SW 1271 (cell line): ENCODE measurements around the gene PRSS21.

Source experiments
- DNase-seq, 2 experiments: peaks; one replicate each; lab custom pipeline; 2025; lab: John Stamatoyannopoulos, UW

PRSS21 gene

DNA sequence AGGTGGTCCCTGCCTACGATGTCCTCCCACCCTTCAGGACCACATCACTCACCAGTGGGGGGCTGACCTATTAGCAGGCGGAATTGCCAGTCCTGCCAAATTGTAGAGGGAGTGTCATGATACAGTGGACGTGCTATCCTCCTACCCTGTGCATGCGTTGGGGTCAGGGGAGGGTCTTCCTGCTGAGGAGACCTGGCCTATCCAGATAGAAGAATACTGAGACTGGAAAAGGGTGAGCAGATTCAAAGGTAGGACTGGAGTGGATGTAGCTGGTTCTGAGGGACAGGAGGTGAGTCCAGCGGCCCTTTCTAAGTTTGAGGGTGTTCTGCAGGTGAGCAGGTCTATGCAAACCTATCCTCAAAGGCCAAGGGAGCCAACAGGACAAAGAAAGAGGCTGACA, 10.8 kb upstream of the PRSS21 start:
- DNase-seq: no peak

DNA sequence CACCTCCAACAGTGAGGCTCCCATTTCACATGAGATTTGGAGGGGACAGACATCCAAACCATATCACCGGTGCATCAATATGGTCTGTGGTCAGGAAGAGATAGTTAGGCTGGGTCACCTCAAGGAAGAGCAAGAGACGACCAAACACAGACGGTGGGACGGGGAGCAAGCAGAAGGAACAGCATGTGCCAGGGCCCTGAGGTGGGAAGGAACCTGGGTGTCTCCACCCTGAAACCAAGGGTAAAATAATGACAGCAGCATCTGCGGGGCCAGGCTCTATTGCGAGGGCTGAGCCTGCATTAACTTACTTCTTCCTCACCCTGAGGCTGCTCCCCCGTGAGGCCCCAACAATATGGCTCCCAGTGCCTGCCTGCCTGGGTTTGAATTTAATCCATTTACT, 8.9 kb upstream of the PRSS21 start:
- DNase-seq: no peak

DNA sequence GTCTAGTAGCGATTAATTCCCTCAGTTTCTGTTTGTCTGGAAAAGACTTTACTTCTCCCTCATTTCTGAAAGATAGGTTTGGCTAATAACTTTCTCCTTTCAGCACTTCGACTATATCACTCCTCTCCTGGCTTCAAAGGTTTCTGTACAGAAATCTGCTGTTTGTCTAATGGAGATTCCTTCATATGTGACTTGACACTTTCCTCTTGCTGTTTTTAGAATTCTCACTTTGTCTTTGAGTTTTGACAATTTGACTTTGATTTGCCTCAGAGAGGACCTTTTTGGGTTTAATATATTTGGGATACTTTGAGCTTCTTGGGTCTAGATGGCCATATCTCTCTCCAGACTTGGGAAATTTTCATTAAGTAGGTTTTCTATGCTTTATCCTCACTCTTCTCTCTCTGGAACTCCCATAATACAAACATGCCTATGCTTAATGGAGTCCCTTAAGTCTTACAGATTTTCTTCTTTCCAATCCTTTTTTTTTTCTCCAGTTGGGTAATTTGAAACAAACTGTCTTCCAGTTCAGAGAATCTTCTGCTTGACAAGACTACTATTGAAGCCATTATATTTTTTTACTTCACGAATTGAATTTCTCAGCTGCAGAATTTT, 7.8 kb upstream of the PRSS21 start:
- DNase-seq: no peak

DNA sequence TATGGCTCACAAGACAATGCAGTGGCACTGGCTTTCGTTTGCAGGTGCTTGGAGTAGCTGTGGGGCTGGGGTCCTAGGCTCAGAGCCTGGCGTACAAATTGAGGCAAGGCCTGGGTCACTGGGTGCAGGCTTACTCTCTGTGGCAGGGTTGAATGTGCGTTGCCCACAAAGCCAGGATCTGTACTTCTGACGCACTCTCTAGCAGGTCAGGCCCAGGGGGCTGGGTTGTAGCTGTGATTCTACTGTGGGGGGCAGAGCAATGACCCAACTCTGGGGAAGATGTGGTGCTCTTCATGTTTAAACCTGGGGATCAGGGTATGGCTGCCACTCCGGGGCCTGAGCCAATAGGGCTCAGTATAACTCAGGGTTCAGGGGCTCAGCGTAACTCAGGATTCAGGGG, 6.4 kb upstream of the PRSS21 start:
- no peak for DNase-seq

DNA sequence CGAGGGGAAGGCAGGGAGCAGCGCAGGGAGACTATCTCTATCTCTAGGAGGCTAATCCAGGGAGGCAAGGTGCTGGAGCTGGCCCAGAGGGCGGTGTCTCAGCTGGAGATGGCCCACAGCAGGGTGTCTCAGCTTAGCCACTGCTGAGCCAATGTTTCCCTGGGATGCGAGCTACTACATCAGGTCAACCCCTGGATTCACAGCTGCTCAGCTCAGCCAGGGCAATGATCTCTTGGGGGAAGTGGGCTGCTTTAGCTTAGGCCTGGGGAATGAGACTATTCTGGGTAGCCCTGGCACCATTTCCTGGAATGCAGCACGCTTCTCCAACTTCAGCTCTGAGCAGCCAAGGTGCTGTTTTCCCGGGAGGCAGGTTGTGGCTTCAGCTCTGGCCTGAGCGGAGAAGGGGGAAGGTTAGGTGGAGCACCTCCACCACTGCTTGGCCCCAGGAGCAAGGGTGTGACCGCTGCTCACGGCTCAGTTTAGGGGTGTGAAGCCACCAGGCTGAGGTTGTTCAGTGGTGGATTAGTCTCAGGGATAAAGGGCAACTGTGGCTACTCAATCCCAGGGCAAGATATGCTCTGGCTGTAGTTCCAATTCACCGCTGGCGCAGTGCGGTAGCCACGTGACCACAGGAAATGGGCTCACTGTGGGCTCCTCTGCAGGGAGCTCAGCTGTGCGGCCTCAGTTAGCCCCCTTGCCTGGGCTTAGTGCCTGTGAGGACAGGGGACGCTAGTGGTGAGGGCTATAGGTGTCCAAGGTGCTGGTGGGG, 5.2 kb upstream of the PRSS21 start:
- no peak for DNase-seq

DNA sequence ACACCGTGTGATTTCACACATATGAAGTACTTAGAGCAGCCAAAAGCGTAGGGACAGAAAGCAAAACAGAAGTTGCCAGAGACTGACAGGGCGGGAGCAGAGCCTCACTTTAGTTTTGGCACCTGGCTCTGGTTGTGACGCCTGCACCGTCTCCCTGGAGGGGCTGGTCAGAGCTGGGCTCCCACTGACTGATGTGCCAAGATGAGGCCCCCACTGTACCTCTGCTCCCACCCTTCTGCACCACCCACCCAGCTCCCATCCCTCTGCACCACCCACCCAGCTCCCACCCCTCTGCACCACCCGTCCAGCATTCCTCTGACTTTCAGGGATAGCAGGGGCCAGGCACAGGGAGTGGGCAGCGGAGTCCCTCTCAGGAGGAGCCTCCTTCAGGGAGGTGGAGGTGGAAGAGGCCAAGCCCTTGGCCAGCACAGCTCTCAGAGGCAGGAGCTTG, 3.2 kb upstream of the PRSS21 start:
- no peak for DNase-seq

DNA sequence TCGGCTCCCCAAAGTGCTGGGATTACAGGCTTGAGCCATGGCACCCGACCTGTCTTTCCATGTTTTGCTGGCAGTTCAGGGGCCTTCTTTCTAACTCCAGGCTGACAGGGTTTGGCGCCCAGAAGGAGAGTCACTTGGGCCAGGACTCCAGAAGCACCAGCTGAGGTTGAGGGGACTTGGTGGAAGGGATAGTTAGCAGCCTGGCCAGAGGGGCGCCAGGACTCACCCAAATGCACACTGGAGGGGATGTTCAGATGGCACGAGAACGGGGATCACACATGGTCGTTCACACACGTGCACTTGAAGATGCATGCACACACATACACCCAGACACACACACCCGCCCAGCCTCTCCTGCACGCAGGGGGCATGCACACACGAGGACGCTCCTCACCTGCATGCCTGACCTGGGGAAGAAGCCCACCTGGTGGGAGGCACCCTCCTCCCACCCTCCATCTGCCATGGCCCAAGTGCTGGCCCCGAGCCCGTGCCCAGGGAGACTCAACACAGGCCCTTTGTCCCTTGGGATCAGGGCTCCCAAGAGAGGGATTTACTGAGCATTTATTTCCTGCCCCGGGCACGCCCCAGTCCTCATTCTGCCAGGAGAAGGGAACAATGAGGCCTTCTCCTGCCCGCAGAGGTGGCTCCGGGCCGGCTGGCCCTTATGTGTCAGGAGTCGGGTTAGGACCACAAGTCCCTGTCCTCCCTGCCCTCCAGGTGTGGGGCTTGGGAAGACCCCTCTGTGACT, 2.3 kb upstream of the PRSS21 start:
- no peak for DNase-seq

- no peak for DNase-seq
These were observed 1.7 kb upstream of the PRSS21 start for GRCh38 chr16:2815299-2815771.

GRCh38 chr16:2817340-2818271, 569 bp downstream of the PRSS21 start:
- no peak for DNase-seq

DNA sequence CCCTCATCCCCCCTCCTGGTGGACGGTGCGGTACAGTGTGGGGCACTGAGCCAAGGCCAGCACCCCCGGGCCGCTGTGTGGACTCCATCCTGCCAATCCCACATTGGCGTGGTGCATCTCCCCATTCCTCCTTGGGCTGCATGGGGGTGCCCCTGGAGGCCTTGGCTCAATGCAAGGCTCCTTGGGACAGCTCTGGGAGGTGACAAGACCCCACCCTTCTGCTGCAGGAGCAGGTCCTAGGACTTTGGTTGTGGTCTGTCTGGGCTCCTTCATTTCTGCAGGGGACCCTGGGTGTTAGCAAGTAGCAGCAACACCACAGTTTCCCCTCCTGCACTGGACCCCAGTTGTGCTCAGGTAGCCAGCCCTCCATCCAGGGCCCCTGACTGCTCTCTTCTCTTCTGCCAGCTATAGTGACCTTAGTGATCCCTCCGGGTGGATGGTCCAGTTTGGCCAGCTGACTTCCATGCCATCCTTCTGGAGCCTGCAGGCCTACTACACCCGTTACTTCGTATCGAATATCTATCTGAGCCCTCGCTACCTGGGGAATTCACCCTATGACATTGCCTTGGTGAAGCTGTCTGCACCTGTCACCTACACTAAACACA, 1.3 kb downstream of the PRSS21 start:
- no peak for DNase-seq

DNA sequence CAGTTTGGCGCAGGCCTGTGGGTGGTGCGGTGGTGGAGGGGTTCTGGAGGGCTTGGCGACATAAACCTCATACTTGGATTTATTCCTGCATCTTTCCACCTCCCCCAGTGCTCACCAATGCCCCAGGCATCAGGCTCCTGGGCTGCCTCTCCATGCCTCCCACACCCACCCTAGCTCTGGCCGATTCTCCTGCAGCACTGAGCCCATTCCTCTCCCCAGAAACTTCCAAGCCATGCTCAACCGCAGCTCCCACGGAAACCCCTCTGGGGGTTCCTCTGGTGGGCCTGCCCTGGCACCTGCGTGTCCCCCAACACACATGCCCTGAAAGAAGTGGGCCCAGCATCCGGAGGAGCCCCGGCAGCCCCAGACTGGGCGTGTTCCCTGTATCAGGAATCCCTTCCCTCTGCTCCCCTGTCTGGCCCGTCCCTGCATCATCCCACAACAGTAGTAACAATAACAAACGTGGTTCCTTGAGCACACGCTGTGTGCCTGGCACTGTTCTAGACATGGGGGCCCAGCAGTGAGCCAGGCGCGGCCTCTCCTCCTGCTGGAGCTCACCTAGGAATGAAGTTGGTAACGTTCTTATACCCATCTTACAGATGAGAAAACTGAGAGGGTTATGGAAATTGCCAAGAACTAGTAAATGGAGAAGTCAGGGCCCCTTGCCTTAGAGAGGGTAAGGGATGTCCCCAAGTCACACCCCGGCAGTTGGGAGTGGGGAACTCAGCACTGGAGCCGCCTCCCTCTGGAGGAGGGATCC, 2.3 kb downstream of the PRSS21 start:
- DNase-seq: no peak

- DNase-seq: no peak
These were observed 3.1 kb downstream of the PRSS21 start for GRCh38 chr16:2819939-2820835.

GRCh38 chr16:2820836-2821486, 3.9 kb downstream of the PRSS21 start:
- no peak for DNase-seq

DNA sequence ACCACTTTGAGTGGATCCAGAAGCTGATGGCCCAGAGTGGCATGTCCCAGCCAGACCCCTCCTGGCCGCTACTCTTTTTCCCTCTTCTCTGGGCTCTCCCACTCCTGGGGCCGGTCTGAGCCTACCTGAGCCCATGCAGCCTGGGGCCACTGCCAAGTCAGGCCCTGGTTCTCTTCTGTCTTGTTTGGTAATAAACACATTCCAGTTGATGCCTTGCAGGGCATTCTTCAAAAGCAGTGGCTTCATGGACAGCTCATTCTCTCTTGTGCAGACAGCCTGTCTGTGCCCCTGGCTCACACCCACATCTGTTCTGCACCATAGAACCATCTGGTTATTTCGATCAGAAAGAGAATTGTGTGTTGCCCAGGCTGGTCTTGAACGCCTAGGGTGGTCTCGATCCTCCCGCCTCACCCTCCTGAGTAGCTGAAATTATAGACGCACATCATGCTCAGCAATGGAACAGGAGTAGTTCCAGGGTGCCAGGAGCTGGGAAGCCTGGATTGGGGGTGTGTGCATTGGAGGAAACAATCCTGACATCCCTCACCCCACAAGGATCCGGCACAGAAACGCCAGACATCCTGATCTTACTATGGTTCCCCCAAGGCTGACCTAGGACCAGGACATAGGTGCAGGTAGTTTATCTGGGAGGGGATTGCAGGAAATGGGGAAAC, 4.6 kb downstream of the PRSS21 start:
- DNase-seq: no peak

- no peak for DNase-seq
These were observed 5.1 kb downstream of the PRSS21 start for GRCh38 chr16:2822158-2822495.

DNA sequence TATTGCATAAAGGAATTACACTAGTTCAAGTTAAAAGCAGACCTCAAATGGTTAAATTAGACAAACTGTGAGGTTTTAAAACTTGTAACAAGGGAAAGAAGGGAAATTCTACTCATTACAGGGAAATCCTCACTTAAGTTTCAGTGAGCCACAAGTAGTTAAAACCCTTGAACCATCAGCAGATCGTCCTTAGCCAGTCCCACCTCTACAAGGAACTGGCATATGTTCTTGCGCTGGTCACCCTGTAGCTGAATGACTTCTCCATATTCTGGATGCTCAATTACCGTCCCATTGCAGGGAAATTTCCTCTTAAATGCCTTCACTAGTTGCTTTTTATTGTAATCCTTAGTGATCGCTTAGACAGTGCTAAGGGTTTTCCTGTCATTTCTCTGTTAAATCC, 5.5 kb downstream of the PRSS21 start:
- no peak for DNase-seq

DNA sequence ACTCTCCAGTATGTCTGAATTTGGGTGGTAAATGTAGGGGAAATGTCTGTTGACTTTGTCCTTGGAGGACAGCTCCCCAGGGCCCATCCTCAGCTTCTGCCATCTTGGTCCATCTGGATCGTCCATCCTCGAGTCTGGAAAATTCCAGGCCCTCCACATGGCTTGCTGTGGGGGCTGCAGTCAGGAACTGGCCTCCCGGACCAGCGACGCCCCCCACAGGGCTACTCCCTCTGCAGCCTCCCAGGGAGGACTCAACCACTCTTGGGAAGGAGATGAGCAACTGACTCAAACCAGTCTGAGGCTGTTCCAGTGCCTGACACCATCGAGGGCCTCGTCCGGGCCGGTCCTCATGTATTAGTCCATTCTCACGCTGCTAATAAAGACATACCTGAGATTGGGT, 7.6 kb downstream of the PRSS21 start:
- DNase-seq: no peak

- no peak for DNase-seq
These were observed 8.2 kb downstream of the PRSS21 start for GRCh38 chr16:2825049-2825742.
